ENCODE results near the gene OGDH.
"Not testable (repeated sequence)": the region's sequence is repeated elsewhere in the genome, so short reads cannot be mapped to it uniquely, and the experiment has no call there.

Gene OGDH

DNA sequence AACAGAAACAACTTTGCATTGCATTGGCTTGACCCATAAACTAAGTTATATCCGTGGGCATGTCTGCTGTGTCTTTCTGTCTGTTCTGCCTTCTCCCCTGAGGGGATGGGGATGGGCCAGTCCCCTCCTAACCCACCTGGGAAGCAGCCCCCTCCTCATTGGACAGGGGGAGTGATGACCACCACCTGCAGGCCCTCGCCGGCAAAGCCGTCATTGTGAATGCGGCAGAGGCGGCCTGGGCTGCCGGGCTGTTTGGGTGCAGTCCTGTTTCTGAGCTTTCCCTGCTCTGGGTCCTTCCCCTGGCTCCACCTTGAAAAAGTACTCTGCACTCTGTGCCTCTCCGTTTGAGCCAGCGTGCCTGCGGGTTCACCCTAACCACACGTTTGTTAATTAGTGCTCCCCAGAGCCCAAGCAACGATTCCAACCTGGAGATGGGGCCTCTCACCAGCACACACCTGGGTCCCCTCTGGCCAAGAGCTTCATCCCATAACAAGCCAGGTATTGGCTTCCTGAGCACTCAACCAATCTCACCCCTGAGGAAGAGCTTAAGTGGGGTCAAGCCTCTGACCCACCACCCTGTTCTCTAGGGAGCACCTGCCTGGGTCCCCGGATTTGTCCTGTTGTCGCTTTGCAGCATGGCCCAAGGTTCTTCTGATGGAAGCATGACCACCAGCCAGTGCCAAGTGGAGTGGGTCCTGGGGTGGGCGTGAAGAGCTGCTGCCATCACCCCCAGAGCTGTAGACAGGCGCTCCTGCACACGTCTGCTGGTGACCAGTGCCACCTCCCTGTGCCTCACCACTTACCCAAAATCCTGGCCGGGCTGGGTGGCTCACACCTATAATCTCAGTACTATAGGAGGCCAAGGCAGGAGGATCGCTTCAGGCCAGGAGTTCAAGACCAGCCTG, 102.8 kb downstream of the OGDH start:
- DNase-seq = no peak

DNA sequence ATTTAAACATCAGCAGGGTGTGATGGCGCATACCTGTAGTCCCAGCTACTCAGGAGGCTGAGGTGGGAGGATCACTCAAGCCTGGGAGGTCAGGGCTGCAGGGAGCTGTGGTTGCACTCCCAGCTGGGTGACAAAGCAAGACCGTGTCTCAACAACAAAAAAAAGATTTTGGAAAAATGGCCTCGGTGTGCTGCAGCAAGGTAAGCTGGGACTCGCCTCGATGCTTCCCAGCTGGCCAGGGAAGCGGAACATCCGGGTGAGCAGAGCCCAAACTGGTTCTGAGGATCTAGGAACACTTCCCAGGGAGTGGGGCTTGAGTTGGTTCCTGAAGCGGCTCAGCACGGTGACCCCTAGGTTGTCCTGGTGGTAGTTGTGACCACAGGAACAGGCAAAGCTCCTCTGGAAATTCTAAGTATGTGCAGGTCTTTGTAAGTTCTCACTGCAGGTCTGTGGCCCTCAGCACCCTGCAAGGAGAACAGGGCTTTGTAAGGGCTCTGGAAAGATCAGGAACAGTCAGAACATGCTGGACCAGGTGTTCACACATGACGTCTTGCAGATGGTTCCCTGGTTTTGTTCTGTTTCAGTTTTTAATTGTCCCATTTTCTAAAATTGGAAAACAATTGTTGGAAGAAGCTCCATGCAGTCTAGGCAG, 103.6 kb downstream of the OGDH start:
- DNase-seq = no peak

GRCh38 chr7:44711528-44711927, 105.1 kb downstream of the OGDH start:
- DNase-seq = no peak

DNA sequence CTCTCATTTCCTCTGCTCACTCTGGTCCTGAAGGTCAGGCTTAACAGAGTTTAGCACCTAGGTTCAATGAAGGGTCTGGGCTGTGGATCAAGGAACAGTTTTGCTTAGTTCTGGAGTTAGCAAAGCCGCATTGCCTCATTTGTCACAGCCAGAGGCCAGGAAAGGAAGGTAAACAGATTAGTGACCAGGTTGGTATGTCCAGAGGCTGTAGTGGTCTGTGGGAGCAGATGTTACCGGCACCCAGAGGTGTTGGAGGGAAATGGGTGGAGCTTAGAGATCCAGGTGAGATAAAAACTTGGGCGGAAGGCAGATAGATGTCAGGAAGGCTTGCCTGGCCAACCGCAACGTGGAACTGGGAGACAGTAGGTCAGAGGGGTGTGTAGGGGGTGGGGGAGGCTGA, 105.6 kb downstream of the OGDH start:
- DNase-seq = no peak

- DNase-seq = no peak
These were observed 106.7 kb downstream of the OGDH start for GRCh38 chr7:44713141-44713540.

GRCh38 chr7:44713680-44714335, 107.4 kb downstream of the OGDH start:
- no peak for DNase-seq

GRCh38 chr7:44716205-44716604, 109.8 kb downstream of the OGDH start:
- DNase-seq = no peak

DNA sequence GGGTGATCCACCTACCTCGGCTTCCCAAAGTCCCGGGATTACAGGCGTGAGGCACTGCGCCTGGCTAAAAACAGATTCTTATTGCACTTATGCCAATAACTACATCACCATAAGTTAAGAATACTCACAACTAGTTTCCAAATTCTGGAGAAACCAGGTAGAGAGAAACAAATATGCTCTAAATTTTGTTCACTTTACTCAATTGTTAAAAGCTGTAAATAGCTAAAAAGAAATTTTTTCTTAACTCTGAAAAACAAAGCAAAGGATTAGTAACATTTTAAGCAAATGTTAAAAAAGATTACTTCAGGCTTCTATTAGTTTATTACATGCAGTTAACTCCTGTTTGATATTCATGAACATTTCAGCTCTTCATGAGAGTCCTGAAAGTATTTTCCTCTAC, 113.9 kb downstream of the OGDH start:
- DNase-seq = no peak

GRCh38 chr7:44724276-44724675, 117.8 kb downstream of the OGDH start:
- DNase-seq = no peak

DNA sequence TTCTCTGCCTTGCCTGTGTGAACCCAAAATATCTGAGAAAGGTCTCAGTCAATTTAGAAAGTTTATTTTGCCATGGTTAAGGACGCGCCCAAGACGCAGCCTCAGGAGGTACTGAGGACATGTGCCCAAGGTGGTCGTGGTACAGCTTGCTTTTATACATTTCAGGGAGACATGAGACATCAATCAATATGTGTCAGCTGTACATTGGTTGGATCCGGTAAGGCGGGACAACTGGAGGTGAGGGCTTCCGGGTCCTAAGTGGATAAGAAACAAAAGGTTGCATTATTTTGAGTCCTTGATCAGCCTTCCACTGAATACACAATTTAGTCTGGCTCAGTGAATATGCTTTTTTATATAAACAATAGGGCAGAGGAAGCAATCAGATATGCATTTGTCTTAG, 119.8 kb downstream of the OGDH start:
- not testable (repeated sequence) for DNase-seq

DNA sequence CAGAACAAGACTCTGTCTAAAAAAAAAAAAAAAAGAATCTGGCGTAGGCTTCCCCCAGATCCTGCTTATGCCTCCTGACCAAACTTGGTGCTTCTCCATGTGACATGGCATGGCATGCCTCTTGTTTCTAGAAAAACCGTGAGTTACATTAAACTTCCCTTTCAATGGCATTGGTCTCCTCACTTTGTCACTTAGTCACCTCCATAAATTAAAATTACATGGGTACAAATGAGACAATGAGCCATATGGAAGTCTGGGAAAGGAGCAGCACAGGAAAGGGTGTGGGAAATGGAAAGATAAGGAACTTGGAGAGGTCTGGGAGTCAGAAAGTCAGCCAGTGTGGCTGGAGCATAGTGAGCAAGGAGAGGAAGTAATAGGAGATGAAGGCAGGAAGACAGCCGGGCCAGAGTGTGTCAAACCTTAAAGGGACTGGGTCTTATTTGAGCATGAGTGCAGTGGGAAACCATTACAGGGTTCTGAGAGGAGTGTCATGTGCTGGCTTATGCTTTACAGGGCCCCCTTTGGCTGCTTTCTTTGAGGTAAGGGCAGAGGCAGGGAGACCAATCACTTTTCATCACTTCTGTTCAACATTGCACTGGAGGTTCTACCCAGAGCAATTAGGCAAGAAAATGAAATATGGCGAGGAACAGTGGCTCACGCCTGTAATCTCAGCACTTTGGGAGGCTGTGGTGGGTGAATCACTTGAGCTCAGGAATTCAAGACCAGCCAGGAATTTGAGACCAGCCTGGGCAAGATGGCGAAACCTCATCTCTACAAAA, 120.9 kb downstream of the OGDH start:
- no peak for DNase-seq

GRCh38 chr7:44727937-44728262, 121.5 kb downstream of the OGDH start:
- no peak for DNase-seq

- DNase-seq = no peak
These were observed 123.6 kb downstream of the OGDH start for GRCh38 chr7:44729949-44730590.

- DNase-seq = not testable (repeated sequence)
These were observed 126.5 kb downstream of the OGDH start for GRCh38 chr7:44732971-44733370.

DNA sequence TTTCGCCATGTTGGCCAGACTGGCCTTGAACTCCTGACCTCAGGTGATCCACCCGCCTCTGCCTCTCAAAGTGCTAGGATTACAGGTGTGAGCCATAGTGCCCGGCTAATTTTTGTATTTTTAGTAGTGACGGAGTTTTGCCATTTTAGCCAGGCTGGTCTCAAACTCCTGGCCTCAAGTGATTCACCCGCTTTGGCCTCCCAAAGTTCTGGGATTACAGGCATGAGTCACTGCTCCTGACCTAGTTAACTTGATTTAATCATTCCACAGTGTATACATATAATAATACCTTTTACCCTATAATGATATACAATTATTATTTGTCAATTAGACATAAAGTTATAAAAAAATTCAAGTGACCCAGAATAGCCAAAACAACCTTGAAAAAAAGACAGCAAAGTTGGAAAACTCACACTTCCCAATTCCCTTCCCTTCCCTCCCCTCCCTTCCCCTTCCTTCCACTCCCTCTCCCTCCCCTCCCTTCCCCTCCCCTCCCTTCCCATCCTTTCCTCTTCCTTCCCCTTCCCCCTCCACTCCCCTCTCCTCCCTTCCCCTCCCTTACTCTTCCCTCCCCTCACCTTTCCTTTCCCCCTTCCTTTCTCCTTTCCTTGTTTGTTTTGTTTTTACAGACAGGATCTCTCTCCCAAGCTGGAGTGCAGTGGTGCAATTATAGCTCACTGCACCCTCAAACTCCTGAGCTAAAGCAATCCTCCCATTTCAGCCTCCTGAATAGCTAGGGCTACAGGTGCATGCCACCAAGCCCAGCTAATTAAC, 127.5 kb downstream of the OGDH start:
- no peak for DNase-seq

- no peak for DNase-seq
These were observed 129.2 kb downstream of the OGDH start for GRCh38 chr7:44735403-44736165.

- DNase-seq = no peak
These were observed 130.5 kb downstream of the OGDH start for GRCh38 chr7:44736896-44737295.

DNA sequence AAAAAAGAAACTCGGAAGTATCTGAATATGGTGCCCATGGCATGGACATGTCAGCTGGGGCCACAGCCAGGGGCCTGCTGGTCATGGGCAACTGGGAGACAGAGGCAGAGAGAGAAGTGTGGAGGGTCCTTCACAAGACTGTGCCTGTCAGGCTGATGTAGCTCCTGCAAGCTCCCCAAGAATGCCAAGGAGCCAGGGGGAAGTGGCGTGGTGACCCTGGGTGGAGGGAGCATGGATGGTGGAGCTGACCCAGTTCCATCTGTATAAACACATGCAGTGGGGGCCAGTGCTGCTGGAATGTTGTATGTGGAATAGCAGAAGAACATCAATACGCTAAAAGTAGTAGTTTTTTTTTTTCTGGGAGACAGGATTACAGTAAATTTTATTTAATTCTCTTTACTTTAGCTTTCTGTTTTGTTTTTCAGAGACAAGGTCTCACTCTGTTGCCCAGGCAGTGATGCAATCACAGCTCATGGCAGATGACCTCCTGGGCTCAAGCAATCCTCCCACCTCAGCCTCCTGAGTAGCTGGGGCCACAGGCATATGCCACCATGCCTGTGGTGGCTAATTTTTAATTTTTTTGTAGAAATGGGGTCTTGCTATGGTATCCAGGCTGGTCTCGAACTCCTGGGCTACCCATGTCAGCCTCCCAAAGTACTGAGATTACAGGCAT, 131.8 kb downstream of the OGDH start:
- DNase-seq = no peak

- no peak for DNase-seq
These were observed 132.6 kb downstream of the OGDH start for GRCh38 chr7:44738876-44739665.

- no peak for DNase-seq
These were observed 133.6 kb downstream of the OGDH start for GRCh38 chr7:44740055-44740454.

Data from NCI-H1694 (cell line).